Ascending aorta (tissue), 2 donors: ENCODE data around the gene SOS1. TPM values are rescaled to one million over a fixed set of nuclear protein-coding genes. Genes with fewer than 3 reads are reported as not detected.

Source experiments
- DNase-seq, 2 donors: peaks; one replicate each; pipeline ENCODE4 v3.0.0-alpha.2; 2019; ENCODE audit warnings: low spot score in 2 of 2
- H3K27ac ChIP-seq, 2 donors: fragments of 200-600 bp; sonication (generic); one replicate each; pipeline ENCODE4 v1.5.1; 2016 to 2017; ENCODE audit warnings: mild to moderate bottlenecking in 1 of 2
- H3K27me3 ChIP-seq: fragments of 200-600 bp; sonication (generic); one replicate; pipeline ENCODE4 v1.5.1; 2017
- H3K36me3 ChIP-seq, 2 donors: fragments of 200-600 bp; sonication (generic); one replicate each; pipeline ENCODE4 v1.5.1; 2016
- H3K4me1 ChIP-seq, 2 donors: fragments of 200-600 bp; sonication (generic); one replicate each; pipeline ENCODE4 v1.5.1; 2016 to 2017; ENCODE audit warnings: mild to moderate bottlenecking in 1 of 2
- H3K4me3 ChIP-seq, 2 donors: fragments of 200-600 bp; sonication (generic); one replicate each; pipeline ENCODE4 v1.5.1; 2016 to 2017; ENCODE audit warnings: mild to moderate bottlenecking in 1 of 2
- H3K9me3 ChIP-seq, 2 donors: fragments of 200-600 bp; sonication (generic); one replicate each; pipeline ENCODE4 v1.5.1; 2016
- CTCF ChIP-seq, 3 experiments: fragments of 200-600 bp in 2 of 3; fragments of 450-650 bp in 1 of 3; sonication (generic) in 2 of 3; IDR thresholded peaks; one replicate each; pipeline ENCODE4 v1.5.1; 2016 to 2019; ENCODE audit warnings: antibody characterized with exemption in 3 of 3, mild to moderate bottlenecking in 1 of 3, moderate library complexity in 1 of 3
- intact Hi-C: fragments of 100-400 bp; cut with DNase I; formaldehyde crosslinking; loops from one replicate; pipeline ENCODE4 v1.15.1; 2023
- total RNA-seq: library from RNA; depleted of rRNA; stranded (reverse); fragments of >200 nt; gene quantifications from one replicate; pipeline ENCODE4 v1.1.0, GENCODE V29; 2016

SOS1 gene
- total RNA-seq, 1 donor from 2014 or later = 11.3 TPM

- intact Hi-C loops = no loop called here
Observed at GRCh38 chr2:39091063-39091462, 29.8 kb downstream of the SOS1 start.

GRCh38 chr2:39080152-39080551 is 40.7 kb downstream of the SOS1 start:
- intact Hi-C loops = no loop called here

More at GRCh38 chr2:39091063-39091462, 29.8 kb downstream of the SOS1 start:
- no peak overlapping the region for H3K27ac ChIP-seq
- no peaks in the 10 kb centered on the region for H3K36me3 ChIP-seq
- no peak for TF ChIP-seq CTCF (IDR thresholded peaks at IDR 0.05)
- no peak overlapping the region for H3K4me3 ChIP-seq
- no peaks in the 10 kb centered on the region for H3K9me3 ChIP-seq
- no peak for DNase-seq
- H3K27me3 ChIP-seq = no peaks in the 10 kb centered on the region
- no peaks in the 10 kb centered on the region for H3K4me1 ChIP-seq

GRCh38 chr2:39069890-39070465 is 50.9 kb downstream of the SOS1 start:
- no peak for DNase-seq
- no peak overlapping the region for H3K27ac ChIP-seq
- H3K4me3 ChIP-seq = no peak overlapping the region
- no peaks in the 10 kb centered on the region for H3K4me1 ChIP-seq
- no peaks in the 10 kb centered on the region for H3K27me3 ChIP-seq
- no peaks in the 10 kb centered on the region for H3K9me3 ChIP-seq
- intact Hi-C loops = no loop called here
- no peak for TF ChIP-seq CTCF (IDR thresholded peaks at IDR 0.05)
- H3K36me3 ChIP-seq = peaks cover 7 to 10% of the 10 kb centered on the region in 2 donors

More at GRCh38 chr2:39080152-39080551, 40.7 kb downstream of the SOS1 start:
- no peak for DNase-seq
- peaks cover 0 to 6% of the 10 kb centered on the region in 2 donors for H3K4me1 ChIP-seq
- H3K4me3 ChIP-seq = no peak overlapping the region
- no peaks in the 10 kb centered on the region for H3K27me3 ChIP-seq
- H3K27ac ChIP-seq = no peak overlapping the region
- H3K9me3 ChIP-seq = no peaks in the 10 kb centered on the region
- no peaks in the 10 kb centered on the region for H3K36me3 ChIP-seq
- no peak for TF ChIP-seq CTCF (IDR thresholded peaks at IDR 0.05)

- intact Hi-C loops = no loop called here
- H3K27me3 ChIP-seq = no peaks in the 10 kb centered on the region
- no peak overlapping the region for H3K27ac ChIP-seq
- no peak overlapping the region for H3K4me3 ChIP-seq
- H3K36me3 ChIP-seq = peaks cover 7 to 10% of the 10 kb centered on the region in 2 donors
- H3K9me3 ChIP-seq = no peaks in the 10 kb centered on the region
- H3K4me1 ChIP-seq = no peaks in the 10 kb centered on the region
- no peak for DNase-seq
- no peak for TF ChIP-seq CTCF (IDR thresholded peaks at IDR 0.05)
Observed at GRCh38 chr2:39069136-39069515, 51.7 kb downstream of the SOS1 start.

- intact Hi-C loops = no loop called here
- no peaks in the 10 kb centered on the region for H3K4me1 ChIP-seq
- no peaks in the 10 kb centered on the region for H3K9me3 ChIP-seq
- no peak overlapping the region for H3K4me3 ChIP-seq
- H3K27ac ChIP-seq = no peak overlapping the region
- no peak for TF ChIP-seq CTCF (IDR thresholded peaks at IDR 0.05)
- H3K36me3 ChIP-seq = peaks cover 7 to 10% of the 10 kb centered on the region in 2 donors
- DNase-seq = no peak
- no peaks in the 10 kb centered on the region for H3K27me3 ChIP-seq
Observed at GRCh38 chr2:39068299-39069135, 52.3 kb downstream of the SOS1 start.
